Naive thymus-derived CD4-positive, alpha-beta T cell (primary cell): ENCODE measurements around the gene MOB1B. TPM values are rescaled to one million over a fixed set of nuclear protein-coding genes. Genes with fewer than 3 reads are reported as not detected.
"Not testable (repeated sequence)": the region's sequence is repeated elsewhere in the genome, so short reads cannot be mapped to it uniquely, and the experiment has no call there.

Source experiments
- ATAC-seq: fragments of 150-1000 bp; cut with Tn5 transposase; 2 replicates; pipeline ENCODE4 v1.10.0; 2021; ENCODE audit warnings: mild to moderate bottlenecking, moderate library complexity
- CTCF ChIA-PET: fragments of 350-600 bp; sonication (Branson Sonifier 250); formaldehyde crosslinking; loops from one replicate; lab custom pipeline; 2021; ENCODE audit warnings: antibody characterized with exemption; lab: Charles Lee
- POLR2A ChIA-PET: fragments of 350-600 bp; sonication (Branson Sonifier 250); formaldehyde crosslinking; loops from one replicate; lab custom pipeline; 2021; ENCODE audit warnings: antibody characterized with exemption, inconsistent platforms; lab: Charles Lee
- DNase-seq, 9 donors: peaks; one replicate each; pipeline versions ENCODE4 v3.0.0 to v3.0.0-alpha.2; 2020 to 2022; ENCODE audit warnings: mixed read lengths in 1 of 9
- H3K27ac ChIP-seq: one replicate; pipeline ENCODE4 v1.7.0; 2013; ENCODE audit warnings: mild to moderate bottlenecking, low read depth, low read length, moderate library complexity
- H3K27me3 ChIP-seq, 2 donors: one replicate each; pipeline ENCODE4 v1.7.0; 2013; ENCODE audit warnings: low read length in 2 of 2, mild to moderate bottlenecking in 2 of 2, moderate library complexity in 2 of 2; ENCODE audit not compliant: control insufficient read depth in 2 of 2, insufficient read depth in 2 of 2
- H3K36me3 ChIP-seq, 3 experiments: 1 replicate in 2 of 3; 2 replicates in 1 of 3; pipeline ENCODE4 v1.7.0; 2013; ENCODE audit warnings: low read length in 3 of 3, mild to moderate bottlenecking in 3 of 3, moderate library complexity in 1 of 3; ENCODE audit not compliant: insufficient read depth in 3 of 3, control insufficient read depth in 2 of 3
- H3K4me1 ChIP-seq, 2 donors: one replicate each; pipeline ENCODE4 v1.7.0; 2013; ENCODE audit warnings: low read length in 2 of 2, mild to moderate bottlenecking in 2 of 2, moderate library complexity in 1 of 2; ENCODE audit not compliant: control insufficient read depth in 2 of 2, insufficient read depth in 2 of 2
- H3K4me3 ChIP-seq: 2 replicates; pipeline ENCODE4 v1.7.0; 2013; ENCODE audit warnings: mild to moderate bottlenecking, low read length
- H3K9me3 ChIP-seq, 3 experiments: 1 replicate in 2 of 3; 2 replicates in 1 of 3; pipeline ENCODE4 v1.7.0; 2013; ENCODE audit warnings: low read length in 3 of 3; ENCODE audit not compliant: control insufficient read depth in 2 of 3
- H3K27ac Mint-ChIP-seq, 9 donors: one replicate each; pipeline ENCODE4 v1.8.0; 2020 to 2022; ENCODE audit warnings: mixed read lengths in 9 of 9, mild to moderate bottlenecking in 8 of 9, moderate library complexity in 5 of 9, inconsistent platforms in 2 of 9
- H3K27me3 Mint-ChIP-seq, 5 donors: one replicate each; pipeline ENCODE4 v1.8.0; 2021 to 2022; ENCODE audit warnings: mixed read lengths in 5 of 5, mild to moderate bottlenecking in 1 of 5
- H3K36me3 Mint-ChIP-seq, 5 donors: one replicate each; pipeline ENCODE4 v1.8.0; 2020 to 2022; ENCODE audit warnings: mixed read lengths in 5 of 5, mild to moderate bottlenecking in 3 of 5, inconsistent platforms in 1 of 5
- H3K4me1 Mint-ChIP-seq, 7 donors: one replicate each; pipeline ENCODE4 v1.8.0; 2020 to 2022; ENCODE audit warnings: mixed read lengths in 7 of 7, mild to moderate bottlenecking in 3 of 7, inconsistent platforms in 1 of 7
- H3K4me3 Mint-ChIP-seq, 10 donors: one replicate each; pipeline ENCODE4 v1.8.0; 2020 to 2022; ENCODE audit warnings: mild to moderate bottlenecking in 10 of 10, mixed read lengths in 10 of 10, moderate library complexity in 6 of 10, inconsistent platforms in 2 of 10
- H3K9me3 Mint-ChIP-seq, 11 donors: one replicate each; pipeline ENCODE4 v1.8.0; 2020 to 2022; ENCODE audit warnings: mixed read lengths in 11 of 11, mild to moderate bottlenecking in 4 of 11, inconsistent platforms in 1 of 11, moderate library complexity in 1 of 11
- intact Hi-C, 2 donors: fragments of 100-400 bp; cut with micrococcal nuclease; formaldehyde crosslinking; loops; one replicate each; pipeline ENCODE4 v1.15.1; 2023
- polyA plus RNA-seq, 2 donors: library from polyadenylated mRNA; unstranded; fragments of 300-500 nt; fragmentation: Illumina TruSeq; gene quantifications; one replicate each; pipeline ENCODE4 v1.2.3, GENCODE V29; 2021
- total RNA-seq, 6 experiments: library from RNA in 5 of 6; stranded (reverse) in 5 of 6; gene quantifications; 1 replicate in 5 of 6; 2 replicates in 1 of 6; pipeline ENCODE4 v1.2.3 and lab custom pipeline; 2021 to 2026

Gene MOB1B
- total and polyA plus RNA-seq, 7 experiments from 2014 or later, result 2.0 to 20.3 (median 12.4) TPM

DNA sequence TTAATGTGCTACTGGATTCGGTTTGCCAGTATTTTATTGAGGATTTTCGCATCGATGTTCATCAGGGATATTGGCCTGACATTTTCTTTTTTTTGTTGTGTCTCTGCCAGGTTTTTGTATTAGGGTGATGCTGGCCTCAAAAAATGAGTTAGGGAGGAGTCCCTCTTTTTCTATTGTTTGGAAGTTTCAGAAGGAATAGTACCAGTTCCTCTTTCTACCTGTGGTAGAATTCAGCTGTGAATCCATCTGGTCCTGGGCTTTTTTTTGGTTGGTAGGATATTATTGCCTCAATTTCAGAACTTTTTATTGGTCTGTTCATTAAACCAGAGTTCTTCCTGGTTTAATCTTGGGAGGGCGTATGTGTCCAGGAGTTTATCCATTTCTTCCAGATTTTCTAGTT, 99.2 kb downstream of the MOB1B start:
- Histone ChIP-seq H3K4me1 (peaks cover 30 to 32% of the 10 kb centered on the region in 2 donors), H3K36me3 (peaks cover 0 to 11% (median 0%) of the 10 kb centered on the region in 3 experiments)
- intact Hi-C loops, result loop anchor here in 1 of 2 donors (10.0 kb wide), 1 partner anchor 377 kb away; the partner anchor contains the start of gene ENAM
- ChIA-PET POLR2A (interaction anchor here (1.3 kb wide), 1 partner anchor 8 kb away, joined by 5 read pairs; the partner anchor contains the start of gene DCK), CTCF (interaction anchor here (0.6 to 2.3 kb wide), 2 partner anchors 8 to 9 kb away, joined by 3 to 8 read pairs; partner anchors contain the start of gene DCK)
- H3K27me3 Mint-ChIP-seq, H3K9me3 ChIP-seq, H3K27me3 ChIP-seq, H3K27ac ChIP-seq, ATAC-seq, H3K4me3 ChIP-seq, DNase-seq: not testable (repeated sequence)
- Mint-ChIP-seq H3K36me3 (peaks cover 33 to 59% (median 43%) of the 10 kb centered on the region in 5 donors), H3K4me1 (peaks cover 71 to 92% (median 91%) of the 10 kb centered on the region in 7 donors), H3K27ac (peak overlapping the region in 7 of 9 donors; percentile 20 to 93 (median 73)), H3K4me3 (peak overlapping the region in 6 of 10 donors; percentile 9 to 72 (median 56)), H3K9me3 (peaks cover 0 to 18% (median 6%) of the 10 kb centered on the region in 11 donors)

GRCh38 chr4:71004281-71004851, 102.2 kb downstream of the MOB1B start:
- Histone ChIP-seq H3K4me3 (peak overlapping the region; percentile 8), H3K4me1 (peaks cover 23 to 28% of the 10 kb centered on the region in 2 donors), H3K9me3 (no peaks in the 10 kb centered on the region), H3K36me3 (no peaks in the 10 kb centered on the region), H3K27ac (peak overlapping the region; percentile 70), H3K27me3 (no peaks in the 10 kb centered on the region)
- intact Hi-C loops, result loop anchor here (1.0 to 10.0 kb wide), 2 partner anchors 11 to 380 kb away; partner anchors contain the start of genes DCK (in 1 of the 2) and ENAM (in 1 of the 2)
- Mint-ChIP-seq H3K36me3 (peaks cover 28 to 49% (median 35%) of the 10 kb centered on the region in 5 donors), H3K4me3 (peak overlapping the region; percentile 30 to 80 (median 68)), H3K27me3 (no peaks in the 10 kb centered on the region), H3K27ac (peak overlapping the region; percentile 58 to 93 (median 86)), H3K4me1 (peaks cover 68 to 92% (median 88%) of the 10 kb centered on the region in 7 donors), H3K9me3 (peaks cover 0 to 18% (median 6%) of the 10 kb centered on the region in 11 donors)
- peak; percentile 89 for ATAC-seq
- POLR2A ChIA-PET, result interaction anchor here (0.8 to 1.7 kb wide), 2 partner anchors 9 to 11 kb away, joined by 3 to 6 read pairs; partner anchors contain the start of gene DCK
- peak in 8 of 9 donors; percentile 47 to 77 (median 52) for DNase-seq
- CTCF ChIA-PET, result interaction anchor here (0.7 to 1.1 kb wide), 3 partner anchors 8 to 270 kb away, joined by 3 to 4 read pairs (median 4); no protein-coding TSS in a partner anchor

GRCh38 chr4:71005025-71005424, 102.9 kb downstream of the MOB1B start:
- H3K9me3 ChIP-seq, H3K27me3 ChIP-seq, H3K4me3 ChIP-seq, DNase-seq, H3K27me3 Mint-ChIP-seq, H3K36me3 ChIP-seq: not testable (repeated sequence)
- H3K9me3 Mint-ChIP-seq, result peaks cover 0 to 18% (median 6%) of the 10 kb centered on the region in 11 donors
- POLR2A ChIA-PET, result interaction anchor here (0.7 to 1.7 kb wide), 2 partner anchors 11 to 353 kb away, joined by 5 to 6 read pairs; partner anchors contain the start of gene DCK
- peak; percentile 30 for ATAC-seq
- peak overlapping the region; percentile 26 to 80 (median 68) for H3K4me3 Mint-ChIP-seq
- peaks cover 21 to 48% (median 29%) of the 10 kb centered on the region in 5 donors for H3K36me3 Mint-ChIP-seq
- Histone ChIP-seq H3K4me1 (peaks cover 23 to 28% of the 10 kb centered on the region in 2 donors), H3K27ac (peak overlapping the region; percentile 70)
- peak overlapping the region in 8 of 9 donors; percentile 73 to 93 (median 86) for H3K27ac Mint-ChIP-seq
- CTCF ChIA-PET, result interaction anchor here (0.7 kb wide), 2 partner anchors 8 to 100 kb away, joined by 3 to 4 read pairs; no protein-coding TSS in a partner anchor
- intact Hi-C loops, result loop anchor here in 1 of 2 donors (5.0 to 10.0 kb wide), 2 partner anchors 353 to 380 kb away; partner anchors contain the start of gene ENAM
- H3K4me1 Mint-ChIP-seq, result peaks cover 63 to 92% (median 88%) of the 10 kb centered on the region in 7 donors

- H3K4me3 Mint-ChIP-seq, result peak overlapping the region; percentile 20 to 80 (median 62)
- H3K9me3 Mint-ChIP-seq, result peaks cover 0 to 9% (median 4%) of the 10 kb centered on the region in 11 donors
- no peaks in the 10 kb centered on the region for H3K27me3 Mint-ChIP-seq
- no peak overlapping the region for H3K4me3 ChIP-seq
- POLR2A ChIA-PET, result interaction anchor here (0.7 to 1.6 kb wide), 2 partner anchors 13 to 271 kb away, joined by 5 to 8 read pairs; partner anchors contain the start of gene DCK
- CTCF ChIA-PET, result interaction anchor here (0.7 to 3.2 kb wide), 3 partner anchors 12 to 355 kb away, joined by 3 to 16 read pairs (median 5); partner anchors contain the start of gene DCK
- intact Hi-C loops, result loop anchor here in 1 of 2 donors (1.0 to 10.0 kb wide), 5 partner anchors 13 to 382 kb away; partner anchors contain the start of genes DCK, ENAM and MOB1B
- H3K4me1 Mint-ChIP-seq, result peaks cover 54 to 81% (median 78%) of the 10 kb centered on the region in 7 donors
- DNase-seq, result peak in 1 of 9 donors; percentile 14
- H3K9me3 ChIP-seq, result no peaks in the 10 kb centered on the region
- H3K36me3 ChIP-seq, result no peaks in the 10 kb centered on the region
- peak; percentile 45 for ATAC-seq
- H3K4me1 ChIP-seq, result peaks cover 23 to 28% of the 10 kb centered on the region in 2 donors
- peak overlapping the region; percentile 53 for H3K27ac ChIP-seq
- peak overlapping the region; percentile 67 to 91 (median 89) for H3K27ac Mint-ChIP-seq
- peaks cover 8 to 34% (median 15%) of the 10 kb centered on the region in 5 donors for H3K36me3 Mint-ChIP-seq
- H3K27me3 ChIP-seq, result no peaks in the 10 kb centered on the region
Observed at GRCh38 chr4:71006203-71006907, 104.2 kb downstream of the MOB1B start.

DNA sequence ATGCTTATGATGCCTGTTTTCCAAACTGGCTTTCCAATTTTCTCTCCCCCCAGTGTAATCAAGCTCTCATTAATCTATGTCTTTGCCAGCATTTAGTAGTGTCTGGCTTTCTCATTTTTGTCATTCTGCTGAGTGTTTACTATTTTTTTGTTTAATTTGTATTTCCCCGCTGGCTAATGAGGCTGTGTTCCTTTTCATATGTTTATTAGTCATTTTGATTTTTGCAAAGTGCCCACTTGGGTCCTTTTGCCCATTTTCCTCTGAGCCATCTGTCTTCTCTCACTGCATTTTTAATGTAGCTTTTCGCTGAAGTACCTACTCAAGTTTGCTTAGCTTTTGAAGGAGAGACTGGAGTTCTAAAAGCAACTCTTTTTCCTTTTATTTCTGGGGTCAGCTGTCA, 106.0 kb downstream of the MOB1B start:
- Histone ChIP-seq H3K4me1 (peaks cover 23 to 28% of the 10 kb centered on the region in 2 donors), H3K36me3 (no peaks in the 10 kb centered on the region), H3K9me3 (no peaks in the 10 kb centered on the region), H3K27ac (no peak overlapping the region), H3K27me3 (no peaks in the 10 kb centered on the region), H3K4me3 (no peak overlapping the region)
- Mint-ChIP-seq H3K4me3 (peak overlapping the region in 1 of 10 donors; percentile 9), H3K27ac (peak overlapping the region; percentile 3 to 85 (median 59)), H3K27me3 (no peaks in the 10 kb centered on the region), H3K9me3 (peaks cover 0 to 3% (median 0%) of the 10 kb centered on the region in 11 donors), H3K36me3 (peaks cover 0 to 30% (median 8%) of the 10 kb centered on the region in 5 donors), H3K4me1 (peaks cover 40 to 66% (median 62%) of the 10 kb centered on the region in 7 donors)
- ChIA-PET CTCF (interaction anchor here (0.6 to 3.3 kb wide), 6 partner anchors 14 to 356 kb away, joined by 4 to 22 read pairs (median 8); partner anchors contain the start of gene DCK), POLR2A (interaction anchor here (1.4 kb wide), 1 partner anchor 22 kb away, joined by 3 read pairs; no protein-coding TSS in a partner anchor)
- ATAC-seq (no peak), DNase-seq (no peak)
- intact Hi-C loops, result loop anchor here (2.0 to 10.0 kb wide), 4 partner anchors 169 to 383 kb away; partner anchors contain the start of genes ENAM (in 1 of the 2) and GRSF1 (in 1 of the 2)
